OCI-LY3 (cell line): Measurements from ENCODE around the gene IL17REL.

Experiments used
- H2AFZ ChIP-seq: fragments of 200-600, 300-600 bp; shearing (Covaris generic); 2 replicates; pipeline ENCODE4 v1.6.0; 2014; ENCODE audit warnings: antibody characterized with exemption, low read depth, low read length
- H3K27ac ChIP-seq: fragments of 200-600, 300-600 bp; sonication (generic); 2 replicates; pipeline ENCODE4 v1.5.1; 2014; ENCODE audit warnings: mild to moderate bottlenecking, low read length, moderate library complexity, mixed read lengths
- H3K27me3 ChIP-seq: fragments of 200-600, 300-600 bp; sonication (generic); 2 replicates; pipeline ENCODE4 v1.6.1; 2014; ENCODE audit warnings: low read depth, low read length, mixed read lengths
- H3K36me3 ChIP-seq: fragments of 200-600, 300-600 bp; sonication (generic); replicated peaks from 2 replicates; pipeline ENCODE3; 2014; ENCODE audit warnings: low read depth, low read length, mixed read lengths
- H3K4me1 ChIP-seq: fragments of 300-600, 200-600 bp; sonication (generic); 2 replicates; pipeline ENCODE4 v1.6.1; 2014; ENCODE audit warnings: low read length, mixed read lengths
- H3K4me2 ChIP-seq: fragments of 200-600, 300-600 bp; sonication (generic); 2 replicates; pipeline ENCODE4 v1.6.1; 2014; ENCODE audit warnings: low read length, mixed read lengths
- H3K4me3 ChIP-seq: fragments of 300-600, 200-600 bp; sonication (generic); 2 replicates; pipeline ENCODE4 v1.5.1; 2014; ENCODE audit warnings: antibody characterized with exemption, mild to moderate bottlenecking, low read length, moderate library complexity
- H3K79me2 ChIP-seq: fragments of 300-600, 200-600 bp; shearing (Covaris generic); 2 replicates; pipeline ENCODE4 v1.6.1; 2014; ENCODE audit warnings: mild to moderate bottlenecking, low read length, mixed read lengths
- H3K9ac ChIP-seq: fragments of 300-600, 200-600 bp; shearing (Covaris generic); 2 replicates; pipeline ENCODE4 v1.6.0; 2014; ENCODE audit warnings: mild to moderate bottlenecking, low read length, moderate library complexity
- H3K9me3 ChIP-seq: fragments of 200-600, 300-600 bp; shearing (Covaris generic); 2 replicates; pipeline ENCODE4 v1.6.1; 2014; ENCODE audit warnings: low read length, mixed read lengths; ENCODE audit not compliant: insufficient read depth
- H4K20me1 ChIP-seq: fragments of 200-600, 300-600 bp; sonication (generic); 2 replicates; pipeline ENCODE4 v1.6.1; 2016; ENCODE audit warnings: low read length, mixed read lengths; ENCODE audit not compliant: insufficient read depth
- EZH2phosphoT487 ChIP-seq: fragments of 200-600 bp; shearing (Covaris generic); IDR thresholded peaks from 2 replicates; pipeline ENCODE4 v1.6.1; 2018; ENCODE audit warnings: antibody characterized with exemption, mixed run types, low read depth
- TF ChIP-seq, protein P1 (sequence below): fragments of 200-600, 300-600 bp; sonication (generic); IDR thresholded peaks from 2 replicates; pipeline ENCODE4 v1.5.1; 2014; ENCODE audit warnings: antibody characterized with exemption, low read length, low read depth

IL17REL gene

DNA sequence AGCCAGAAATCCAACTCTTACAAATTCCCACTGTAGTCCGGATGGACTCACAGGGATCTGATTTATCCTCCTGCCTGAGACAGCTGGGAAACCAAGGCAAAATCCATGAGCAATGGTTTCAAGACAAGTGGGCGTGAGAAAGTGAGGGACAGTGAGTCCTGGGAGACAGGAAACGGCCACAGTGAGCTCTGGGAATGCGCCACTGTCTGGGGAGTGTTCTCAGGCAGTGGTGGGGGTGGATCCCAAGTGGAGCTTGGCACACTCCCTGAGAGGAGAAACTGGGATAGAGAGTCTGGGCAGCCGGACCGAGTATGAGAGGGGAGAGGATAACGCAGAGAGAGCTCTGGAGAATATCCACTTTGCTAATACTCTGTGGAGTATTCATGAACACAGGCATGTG lies 9.8 kb downstream of the IL17REL start:
- Histone ChIP-seq H3K9ac (no peak overlapping the region), H3K27ac (no peak overlapping the region), H3K4me1 (no peaks in the 10 kb centered on the region), H3K9me3 (no peaks in the 10 kb centered on the region), H4K20me1 (no peaks in the 10 kb centered on the region), H3K79me2 (no peaks in the 10 kb centered on the region), H2AFZ (no peak overlapping the region), H3K36me3 (no peaks in the 10 kb centered on the region), H3K27me3 (no peaks in the 10 kb centered on the region), H3K4me2 (no peak overlapping the region), H3K4me3 (no peak overlapping the region)
- no peak for TF ChIP-seq EZH2phosphoT487
- TF ChIP-seq, protein P1, sequence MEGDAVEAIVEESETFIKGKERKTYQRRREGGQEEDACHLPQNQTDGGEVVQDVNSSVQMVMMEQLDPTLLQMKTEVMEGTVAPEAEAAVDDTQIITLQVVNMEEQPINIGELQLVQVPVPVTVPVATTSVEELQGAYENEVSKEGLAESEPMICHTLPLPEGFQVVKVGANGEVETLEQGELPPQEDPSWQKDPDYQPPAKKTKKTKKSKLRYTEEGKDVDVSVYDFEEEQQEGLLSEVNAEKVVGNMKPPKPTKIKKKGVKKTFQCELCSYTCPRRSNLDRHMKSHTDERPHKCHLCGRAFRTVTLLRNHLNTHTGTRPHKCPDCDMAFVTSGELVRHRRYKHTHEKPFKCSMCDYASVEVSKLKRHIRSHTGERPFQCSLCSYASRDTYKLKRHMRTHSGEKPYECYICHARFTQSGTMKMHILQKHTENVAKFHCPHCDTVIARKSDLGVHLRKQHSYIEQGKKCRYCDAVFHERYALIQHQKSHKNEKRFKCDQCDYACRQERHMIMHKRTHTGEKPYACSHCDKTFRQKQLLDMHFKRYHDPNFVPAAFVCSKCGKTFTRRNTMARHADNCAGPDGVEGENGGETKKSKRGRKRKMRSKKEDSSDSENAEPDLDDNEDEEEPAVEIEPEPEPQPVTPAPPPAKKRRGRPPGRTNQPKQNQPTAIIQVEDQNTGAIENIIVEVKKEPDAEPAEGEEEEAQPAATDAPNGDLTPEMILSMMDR = no peak

DNA sequence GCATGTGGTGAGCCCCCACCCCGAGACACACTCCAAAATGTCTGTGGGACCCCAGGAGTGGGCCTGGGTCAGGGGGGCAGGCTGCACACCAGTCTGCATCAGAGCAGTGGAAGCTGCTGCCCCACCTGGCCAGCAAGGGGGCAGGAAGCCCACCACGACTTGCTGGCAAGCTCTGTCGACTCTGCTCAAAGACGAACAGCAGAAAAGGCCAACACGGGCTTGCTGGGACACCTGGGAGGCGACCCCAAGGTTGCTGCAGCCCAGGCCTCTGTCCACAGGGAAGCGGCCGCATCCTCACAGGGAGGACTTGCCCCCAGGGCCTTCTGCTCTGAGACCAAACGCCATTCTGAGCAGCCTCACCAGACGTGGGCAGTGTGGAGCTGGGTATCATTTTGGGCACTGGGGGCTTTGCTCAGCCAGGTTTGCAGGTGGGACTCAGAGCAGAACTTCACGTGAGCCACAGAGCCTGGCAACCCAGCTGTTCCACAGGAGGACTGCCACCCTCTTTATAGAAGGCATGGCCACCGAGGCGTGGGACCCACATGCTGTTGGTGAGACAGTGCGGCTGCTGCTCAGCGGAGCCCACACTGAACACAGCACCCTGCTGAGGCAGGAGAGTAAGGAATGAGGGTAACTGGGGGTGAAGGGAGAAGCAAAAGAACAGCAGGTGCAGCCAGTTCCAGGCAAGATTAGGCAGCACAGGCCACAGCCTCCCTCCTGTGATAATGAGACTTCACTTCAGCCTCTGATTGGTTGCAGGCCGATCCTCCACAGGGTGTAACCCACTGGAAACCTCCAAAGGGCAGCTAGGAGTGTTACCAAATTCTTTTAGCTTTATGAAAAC lies 11.0 kb downstream of the IL17REL start:
- TF ChIP-seq, protein P1 = no peak
- TF ChIP-seq EZH2phosphoT487 = no peak
- Histone ChIP-seq H3K4me3 (no peak overlapping the region), H3K36me3 (no peaks in the 10 kb centered on the region), H3K9ac (no peak overlapping the region), H3K9me3 (no peaks in the 10 kb centered on the region), H3K4me1 (no peaks in the 10 kb centered on the region), H3K4me2 (no peak overlapping the region), H2AFZ (no peak overlapping the region), H3K27me3 (no peaks in the 10 kb centered on the region), H3K79me2 (no peaks in the 10 kb centered on the region), H3K27ac (no peak overlapping the region), H4K20me1 (no peaks in the 10 kb centered on the region)

DNA sequence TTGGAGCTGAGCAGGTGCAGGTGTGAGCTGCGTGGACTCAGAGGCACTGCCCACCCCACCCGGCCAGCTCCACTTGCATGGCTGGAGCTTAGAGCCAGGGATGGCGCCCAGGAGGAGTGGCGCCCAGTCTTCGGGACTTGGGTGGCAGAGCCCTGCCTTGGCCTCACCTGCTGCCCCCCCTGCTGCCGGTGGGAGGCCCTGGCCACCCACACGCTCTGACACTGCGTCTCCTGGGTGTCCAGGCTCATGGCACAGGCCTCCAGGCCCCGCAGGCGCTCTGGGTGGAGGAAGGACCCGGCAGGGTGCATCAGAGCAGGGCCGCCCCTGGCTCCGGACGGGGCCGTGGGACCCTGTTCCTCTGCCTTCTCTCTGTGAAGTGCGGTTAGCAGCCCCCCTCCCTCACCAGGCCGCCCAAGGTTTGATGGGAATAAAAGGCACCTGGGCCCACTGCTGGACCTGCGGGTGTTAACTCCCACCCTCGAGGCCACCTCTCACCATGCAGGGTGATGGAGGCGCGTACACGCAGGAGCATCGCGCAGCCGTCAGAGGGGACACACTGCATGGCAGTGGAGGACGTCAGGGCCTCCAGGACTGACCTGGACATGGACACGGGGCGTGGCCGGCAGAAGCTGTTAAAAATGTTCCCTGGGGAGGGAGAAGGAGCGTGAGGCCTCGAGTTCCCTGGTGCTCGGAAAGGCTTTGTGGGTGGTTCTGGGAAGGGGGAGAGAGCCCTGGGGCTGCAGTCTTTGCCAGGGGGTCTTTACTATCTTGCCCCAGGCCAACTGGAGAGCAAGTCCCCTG lies 11.8 kb downstream of the IL17REL start:
- H3K4me3 ChIP-seq = no peak overlapping the region
- H3K9me3 ChIP-seq = no peaks in the 10 kb centered on the region
- no peak overlapping the region for H3K4me2 ChIP-seq
- H3K27me3 ChIP-seq = no peaks in the 10 kb centered on the region
- no peaks in the 10 kb centered on the region for H3K36me3 ChIP-seq
- TF ChIP-seq EZH2phosphoT487 = no peak
- TF ChIP-seq, protein P1 = no peak
- H4K20me1 ChIP-seq = no peaks in the 10 kb centered on the region
- no peak overlapping the region for H3K9ac ChIP-seq
- no peak overlapping the region for H3K27ac ChIP-seq
- no peaks in the 10 kb centered on the region for H3K4me1 ChIP-seq
- H3K79me2 ChIP-seq = no peaks in the 10 kb centered on the region
- no peak overlapping the region for H2AFZ ChIP-seq

DNA sequence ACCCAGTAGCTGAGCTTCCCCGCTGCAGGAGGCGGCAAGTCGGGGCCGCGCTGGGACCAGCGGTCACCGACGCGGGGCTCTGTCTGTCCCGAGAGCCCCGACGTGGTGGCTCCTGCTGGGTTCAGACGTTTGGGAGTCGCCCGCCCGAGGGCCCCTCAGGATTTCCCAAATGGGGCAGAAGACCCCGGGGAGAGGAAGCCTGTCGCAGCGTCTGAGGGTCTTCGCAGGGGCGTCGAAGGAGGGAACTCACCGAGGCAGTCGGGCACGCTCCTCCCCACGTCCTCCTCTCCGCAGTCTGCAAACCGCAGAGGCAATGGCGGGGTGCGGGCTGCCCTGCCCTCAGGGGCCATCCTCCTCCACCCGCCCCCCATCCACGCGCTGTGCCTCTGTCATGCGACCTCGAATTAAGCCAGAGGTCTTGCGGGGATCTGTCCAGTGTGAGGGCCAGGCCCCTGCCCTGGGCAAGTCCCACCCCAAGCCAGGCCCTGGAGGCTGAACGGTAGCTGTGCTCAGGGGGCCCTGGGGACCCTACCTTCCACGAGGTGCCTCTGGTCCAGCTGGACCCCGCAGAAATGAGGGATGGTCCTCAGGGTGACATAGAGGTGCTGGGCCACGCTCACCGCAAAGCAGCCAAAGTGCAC lies 12.5 kb downstream of the IL17REL start:
- no peak overlapping the region for H3K9ac ChIP-seq
- H3K9me3 ChIP-seq = no peaks in the 10 kb centered on the region
- H3K36me3 ChIP-seq = no peaks in the 10 kb centered on the region
- H3K79me2 ChIP-seq = no peaks in the 10 kb centered on the region
- no peaks in the 10 kb centered on the region for H3K27me3 ChIP-seq
- no peaks in the 10 kb centered on the region for H4K20me1 ChIP-seq
- no peak overlapping the region for H3K4me2 ChIP-seq
- TF ChIP-seq EZH2phosphoT487 = no peak
- TF ChIP-seq, protein P1 = no peak
- no peak overlapping the region for H2AFZ ChIP-seq
- no peaks in the 10 kb centered on the region for H3K4me1 ChIP-seq
- H3K27ac ChIP-seq = no peak overlapping the region
- H3K4me3 ChIP-seq = no peak overlapping the region
